ENCODE measurements around the gene MFSD6. TPM values are rescaled to one million over a fixed set of nuclear protein-coding genes. Genes with fewer than 3 reads are reported as not detected.
"Not testable (repeated sequence)": the region's sequence is repeated elsewhere in the genome, so short reads cannot be mapped to it uniquely, and the experiment has no call there.

MFSD6 gene
- total and polyA plus RNA-seq, 4 donors = 15.0 to 52.0 (median 42.3) TPM

DNA sequence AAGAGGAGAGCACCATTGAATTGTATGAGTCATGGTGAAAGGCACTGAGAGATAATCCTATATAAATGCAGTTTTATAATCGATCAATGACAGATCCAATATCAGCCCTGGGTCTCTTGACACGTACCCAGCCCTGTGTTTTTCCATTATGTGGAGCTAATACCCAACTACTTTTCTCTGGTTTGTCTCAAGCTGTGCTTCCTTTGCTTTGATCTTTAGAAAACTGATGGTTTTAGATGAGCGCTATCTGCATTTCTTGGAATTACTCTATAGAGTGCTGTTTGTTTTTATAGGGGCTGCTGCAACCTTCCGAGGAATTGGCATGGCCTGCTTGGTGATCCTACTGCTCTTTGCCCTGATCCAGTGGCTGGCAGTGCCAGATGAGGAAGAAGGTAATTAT, 81.3 kb downstream of the MFSD6 start:
- no CpG with 5 or more reads among the region's 4 CpGs for WGBS (ENCODE audit: insufficient coverage)
- no peaks in the 10 kb centered on the region for H3K36me3 ChIP-seq (ENCODE audit: control insufficient read depth, insufficient read depth, low read length)
- DNase-seq (ENCODE audit: low read depth in 4 of 6, low spot score in 6 of 6) = no peak
- H3K27me3 ChIP-seq (ENCODE audit: control insufficient read depth, insufficient read depth, low read length) = no peaks in the 10 kb centered on the region
- H3K9me3 ChIP-seq (ENCODE audit: control insufficient read depth, insufficient read depth, low read length) = no peaks in the 10 kb centered on the region
- H3K4me3 ChIP-seq (ENCODE audit: low read depth, low read length) = no peak overlapping the region
- H3K4me1 ChIP-seq (ENCODE audit: control insufficient read depth, insufficient read depth, low read length) = no peaks in the 10 kb centered on the region
- no peak overlapping the region for H3K27ac ChIP-seq (ENCODE audit: low read depth, low read length)

- DNase-seq (ENCODE audit: low read depth in 4 of 6, low spot score in 6 of 6) = no peak
- Histone ChIP-seq H3K36me3 (ENCODE audit: control insufficient read depth, insufficient read depth, low read length) (no peaks in the 10 kb centered on the region), H3K9me3 (ENCODE audit: control insufficient read depth, insufficient read depth, low read length) (no peaks in the 10 kb centered on the region), H3K27me3 (ENCODE audit: control insufficient read depth, insufficient read depth, low read length) (no peaks in the 10 kb centered on the region), H3K4me1 (ENCODE audit: control insufficient read depth, insufficient read depth, low read length) (no peaks in the 10 kb centered on the region), H3K4me3 (ENCODE audit: low read depth, low read length) (no peak overlapping the region), H3K27ac (ENCODE audit: low read depth, low read length) (no peak overlapping the region)
- no CpG with 5 or more reads among the region's 3 CpGs for whole genome bisulfite sequencing (ENCODE audit: insufficient coverage)
Measured at GRCh38 chr2:190490502-190490901, 82.3 kb downstream of the MFSD6 start.

DNA sequence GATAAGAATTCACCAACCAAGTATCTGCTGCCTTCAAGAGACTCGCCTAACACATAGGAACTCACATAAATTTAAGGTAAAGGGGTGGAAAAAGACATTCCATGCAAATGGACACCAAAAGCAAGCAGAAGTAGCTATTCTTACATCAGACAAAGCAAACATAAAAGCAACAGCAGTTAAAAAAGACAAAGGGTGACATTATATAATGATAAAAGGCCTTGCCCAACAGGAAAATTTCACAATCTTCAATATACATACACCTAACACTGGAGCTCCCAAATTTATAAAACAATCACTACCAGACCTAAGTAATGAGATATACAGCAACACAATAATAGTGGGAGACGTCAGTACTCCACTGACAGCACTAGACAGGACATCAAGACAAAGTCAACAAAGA, 84.9 kb downstream of the MFSD6 start:
- H3K27me3 ChIP-seq (ENCODE audit: control insufficient read depth, insufficient read depth, low read length) = no peaks in the 10 kb centered on the region
- no peaks in the 10 kb centered on the region for H3K4me1 ChIP-seq (ENCODE audit: control insufficient read depth, insufficient read depth, low read length)
- no peak overlapping the region for H3K27ac ChIP-seq (ENCODE audit: low read depth, low read length)
- WGBS (ENCODE audit: insufficient coverage) = 80% methylated on average over 1 of the region's 2 CpGs
- no peak overlapping the region for H3K4me3 ChIP-seq (ENCODE audit: low read depth, low read length)
- H3K36me3 ChIP-seq (ENCODE audit: control insufficient read depth, insufficient read depth, low read length) = no peaks in the 10 kb centered on the region
- no peaks in the 10 kb centered on the region for H3K9me3 ChIP-seq (ENCODE audit: control insufficient read depth, insufficient read depth, low read length)
- DNase-seq (ENCODE audit: low read depth in 4 of 6, low spot score in 6 of 6) = no peak

- WGBS (ENCODE audit: insufficient coverage) = 100% methylated on average over 2 of the region's 3 CpGs
Measured at GRCh38 chr2:190494600-190495227, 86.6 kb downstream of the MFSD6 start.

DNA sequence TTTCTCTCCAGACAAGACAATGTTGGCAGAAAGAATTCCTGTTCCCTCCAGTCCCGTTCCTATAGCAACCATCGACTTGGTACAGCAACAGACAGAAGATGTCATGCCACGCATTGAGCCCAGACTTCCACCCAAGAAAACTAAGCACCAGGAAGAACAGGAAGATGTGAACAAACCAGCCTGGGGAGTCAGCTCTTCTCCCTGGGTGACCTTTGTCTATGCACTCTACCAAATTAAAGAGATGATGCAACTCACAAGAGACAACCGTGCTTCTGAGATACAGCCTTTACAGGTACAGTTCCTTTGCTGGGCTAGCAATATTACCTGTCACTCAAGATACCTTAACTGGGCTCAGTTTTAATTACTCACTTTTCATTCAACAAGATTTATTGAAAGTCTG, 89.3 kb downstream of the MFSD6 start:
- WGBS (ENCODE audit: insufficient coverage) = 33% methylated on average over 3 of the region's 4 CpGs
- peak in 2 of 6 donors; percentile 66 to 70 for DNase-seq (ENCODE audit: low read depth in 4 of 6, low spot score in 6 of 6)
- H3K27me3 ChIP-seq (ENCODE audit: control insufficient read depth, insufficient read depth, low read length) = no peaks in the 10 kb centered on the region
- H3K4me1 ChIP-seq (ENCODE audit: control insufficient read depth, insufficient read depth, low read length) = peaks cover 3% of the 10 kb centered on the region
- H3K9me3 ChIP-seq (ENCODE audit: control insufficient read depth, insufficient read depth, low read length) = no peaks in the 10 kb centered on the region
- H3K4me3 ChIP-seq (ENCODE audit: low read depth, low read length) = no peak overlapping the region
- H3K36me3 ChIP-seq (ENCODE audit: control insufficient read depth, insufficient read depth, low read length) = peaks cover 4% of the 10 kb centered on the region
- no peak overlapping the region for H3K27ac ChIP-seq (ENCODE audit: low read depth, low read length)

More at GRCh38 chr2:190494600-190495227, 86.6 kb downstream of the MFSD6 start:
- H3K4me3 ChIP-seq (ENCODE audit: low read depth, low read length); H3K9me3 ChIP-seq (ENCODE audit: control insufficient read depth, insufficient read depth, low read length); H3K27me3 ChIP-seq (ENCODE audit: control insufficient read depth, insufficient read depth, low read length); H3K27ac ChIP-seq (ENCODE audit: low read depth, low read length); H3K36me3 ChIP-seq (ENCODE audit: control insufficient read depth, insufficient read depth, low read length); H3K4me1 ChIP-seq (ENCODE audit: control insufficient read depth, insufficient read depth, low read length); DNase-seq (ENCODE audit: low read depth in 4 of 6, low spot score in 6 of 6): not testable (repeated sequence)

DNA sequence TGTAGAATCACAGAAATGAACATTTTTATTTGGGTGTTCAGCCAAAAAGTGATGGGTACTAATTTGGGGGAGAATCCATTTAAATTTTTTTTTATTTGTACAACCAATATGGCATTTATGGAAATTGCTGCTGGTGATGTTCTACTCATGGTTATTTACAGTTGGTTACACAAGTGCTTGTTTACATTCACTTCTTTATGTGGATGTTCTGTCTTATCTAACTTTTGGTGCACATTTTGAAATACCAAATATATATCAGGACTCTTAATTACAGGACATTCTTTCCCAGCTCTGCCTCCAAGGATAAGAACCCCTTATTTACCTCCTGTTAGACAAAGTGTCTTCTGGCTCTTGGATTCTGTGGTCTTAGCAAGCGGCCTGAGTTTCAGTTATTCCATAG, 91.1 kb downstream of the MFSD6 start:
- H3K9me3 ChIP-seq (ENCODE audit: control insufficient read depth, insufficient read depth, low read length) = no peaks in the 10 kb centered on the region
- peaks cover 3% of the 10 kb centered on the region for H3K4me1 ChIP-seq (ENCODE audit: control insufficient read depth, insufficient read depth, low read length)
- peaks cover 4% of the 10 kb centered on the region for H3K36me3 ChIP-seq (ENCODE audit: control insufficient read depth, insufficient read depth, low read length)
- DNase-seq (ENCODE audit: low read depth in 4 of 6, low spot score in 6 of 6) = no peak
- no peak overlapping the region for H3K4me3 ChIP-seq (ENCODE audit: low read depth, low read length)
- no CpG with 5 or more reads among the region's 1 CpG for WGBS (ENCODE audit: insufficient coverage)
- no peaks in the 10 kb centered on the region for H3K27me3 ChIP-seq (ENCODE audit: control insufficient read depth, insufficient read depth, low read length)
- H3K27ac ChIP-seq (ENCODE audit: low read depth, low read length) = no peak overlapping the region

DNA sequence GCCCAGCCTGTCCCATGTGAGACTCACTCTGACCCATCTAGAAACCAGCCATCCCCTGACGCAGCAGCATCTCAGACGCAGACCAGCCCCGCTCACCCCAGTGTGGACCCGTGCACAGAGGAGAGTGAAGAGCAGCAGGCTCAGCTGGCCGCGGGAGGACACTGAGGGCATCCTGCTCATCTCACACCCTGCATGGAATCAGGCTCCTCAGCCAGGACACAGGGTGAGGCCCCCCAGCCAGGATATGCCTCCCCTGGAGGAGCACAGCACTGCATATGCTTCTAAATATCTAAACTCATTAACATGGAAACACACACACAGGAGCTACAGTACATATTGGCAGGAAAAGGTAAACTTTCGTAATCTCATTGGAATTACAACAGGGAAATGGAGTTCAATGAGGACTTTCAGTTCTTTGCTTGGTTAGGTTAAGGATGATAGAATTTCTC, 91.9 kb downstream of the MFSD6 start:
- WGBS (ENCODE audit: insufficient coverage) = 44% methylated on average over 6 of the region's 7 CpGs
- DNase-seq (ENCODE audit: low read depth in 4 of 6, low spot score in 6 of 6) = no peak
- Histone ChIP-seq H3K27ac (ENCODE audit: low read depth, low read length) (no peak overlapping the region), H3K4me1 (ENCODE audit: control insufficient read depth, insufficient read depth, low read length) (peaks cover 3% of the 10 kb centered on the region), H3K36me3 (ENCODE audit: control insufficient read depth, insufficient read depth, low read length) (peaks cover 4% of the 10 kb centered on the region), H3K27me3 (ENCODE audit: control insufficient read depth, insufficient read depth, low read length) (no peaks in the 10 kb centered on the region), H3K9me3 (ENCODE audit: control insufficient read depth, insufficient read depth, low read length) (no peaks in the 10 kb centered on the region), H3K4me3 (ENCODE audit: low read depth, low read length) (no peak overlapping the region)

DNA sequence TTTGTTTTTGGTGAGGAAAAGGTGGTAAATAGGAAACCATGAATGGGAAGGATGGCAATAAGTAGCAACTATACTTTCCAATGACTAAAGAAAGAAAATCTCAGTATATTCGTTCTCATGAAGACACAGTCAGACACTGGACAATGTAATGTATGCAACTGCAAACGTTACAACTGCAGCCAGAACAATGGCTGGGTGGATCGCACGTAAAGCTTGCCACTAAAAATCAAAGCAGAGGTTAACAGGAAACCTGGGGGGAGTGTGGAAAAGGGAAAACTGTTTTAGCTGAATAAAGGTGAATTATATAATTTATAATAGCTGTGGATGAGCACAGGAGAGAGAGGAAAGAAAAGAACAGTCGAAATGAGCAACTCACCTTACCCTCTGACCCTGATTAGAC, 93.1 kb downstream of the MFSD6 start:
- Histone ChIP-seq H3K9me3 (ENCODE audit: control insufficient read depth, insufficient read depth, low read length) (no peaks in the 10 kb centered on the region), H3K4me3 (ENCODE audit: low read depth, low read length) (no peak overlapping the region), H3K4me1 (ENCODE audit: control insufficient read depth, insufficient read depth, low read length) (peaks cover 3% of the 10 kb centered on the region), H3K36me3 (ENCODE audit: control insufficient read depth, insufficient read depth, low read length) (peaks cover 4% of the 10 kb centered on the region), H3K27ac (ENCODE audit: low read depth, low read length) (no peak overlapping the region), H3K27me3 (ENCODE audit: control insufficient read depth, insufficient read depth, low read length) (no peaks in the 10 kb centered on the region)
- no CpG with 5 or more reads among the region's 5 CpGs for WGBS (ENCODE audit: insufficient coverage)
- no peak for DNase-seq (ENCODE audit: low read depth in 4 of 6, low spot score in 6 of 6)

DNA sequence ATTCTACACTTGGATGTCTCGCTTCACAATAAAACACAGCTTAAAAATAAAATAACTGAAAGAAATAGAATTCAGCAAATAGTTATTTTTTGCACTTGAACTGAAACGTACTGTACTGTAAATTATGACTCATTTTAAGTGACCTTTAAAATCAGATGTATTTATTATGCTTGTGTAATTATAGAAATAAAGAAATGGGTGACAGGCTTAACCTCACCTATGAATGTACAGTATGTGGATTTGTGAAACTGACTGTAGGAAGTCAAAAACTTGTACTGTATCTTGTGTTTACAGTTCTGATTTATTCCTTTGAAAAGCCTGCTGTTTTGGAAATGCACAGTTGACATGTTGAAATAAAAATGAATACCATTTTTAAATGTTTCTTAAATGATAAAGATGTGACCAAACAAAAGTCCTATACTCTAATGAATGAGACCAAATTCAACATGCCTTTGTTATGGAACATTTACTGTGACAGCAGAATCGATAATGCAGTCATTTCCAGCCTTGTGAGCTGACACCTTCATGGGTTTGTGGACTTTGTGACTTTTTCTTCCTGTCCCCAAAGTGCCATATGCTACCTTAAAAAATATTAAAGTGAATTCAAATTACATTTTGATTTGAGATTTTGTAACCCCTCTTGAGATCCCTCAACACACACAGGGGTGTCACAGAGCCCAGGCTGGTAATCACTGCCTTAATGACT, 93.7 kb downstream of the MFSD6 start:
- no peak overlapping the region for H3K27ac ChIP-seq (ENCODE audit: low read depth, low read length)
- WGBS (ENCODE audit: insufficient coverage) = no CpG with 5 or more reads among the region's 3 CpGs
- H3K27me3 ChIP-seq (ENCODE audit: control insufficient read depth, insufficient read depth, low read length) = no peaks in the 10 kb centered on the region
- no peak overlapping the region for H3K4me3 ChIP-seq (ENCODE audit: low read depth, low read length)
- peaks cover 4% of the 10 kb centered on the region for H3K36me3 ChIP-seq (ENCODE audit: control insufficient read depth, insufficient read depth, low read length)
- no peaks in the 10 kb centered on the region for H3K9me3 ChIP-seq (ENCODE audit: control insufficient read depth, insufficient read depth, low read length)
- peaks cover 3% of the 10 kb centered on the region for H3K4me1 ChIP-seq (ENCODE audit: control insufficient read depth, insufficient read depth, low read length)
- no peak for DNase-seq (ENCODE audit: low read depth in 4 of 6, low spot score in 6 of 6)

DNA sequence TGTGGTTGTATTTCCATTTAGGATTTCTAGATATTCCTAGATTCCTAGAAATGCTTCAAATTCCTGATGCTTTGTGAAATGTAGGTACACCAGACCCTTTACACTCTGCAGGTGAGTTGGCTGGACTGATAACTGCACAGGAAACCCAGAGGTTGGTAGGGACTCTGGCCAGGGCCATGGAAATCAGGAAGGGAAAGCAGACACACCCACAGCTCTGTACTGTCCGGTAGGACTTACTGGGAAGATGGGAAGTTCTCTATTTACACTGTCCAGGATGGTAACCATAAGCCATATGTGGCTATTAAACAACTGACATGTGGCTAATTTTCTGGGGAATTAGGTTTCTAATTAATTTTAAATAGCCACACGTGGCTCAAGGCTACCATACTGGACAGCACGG, 94.9 kb downstream of the MFSD6 start:
- DNase-seq (ENCODE audit: low read depth in 4 of 6, low spot score in 6 of 6) = no peak
- WGBS (ENCODE audit: insufficient coverage) = 86% methylated on average over 3 of the region's 3 CpGs
- peaks cover 3% of the 10 kb centered on the region for H3K4me1 ChIP-seq (ENCODE audit: control insufficient read depth, insufficient read depth, low read length)
- no peak overlapping the region for H3K27ac ChIP-seq (ENCODE audit: low read depth, low read length)
- no peaks in the 10 kb centered on the region for H3K27me3 ChIP-seq (ENCODE audit: control insufficient read depth, insufficient read depth, low read length)
- peaks cover 4% of the 10 kb centered on the region for H3K36me3 ChIP-seq (ENCODE audit: control insufficient read depth, insufficient read depth, low read length)
- H3K4me3 ChIP-seq (ENCODE audit: low read depth, low read length) = no peak overlapping the region
- H3K9me3 ChIP-seq (ENCODE audit: control insufficient read depth, insufficient read depth, low read length) = no peaks in the 10 kb centered on the region
